Measurements from ENCODE around the gene YAE1. TPM values are rescaled to one million over a fixed set of nuclear protein-coding genes. Genes with fewer than 3 reads are reported as not detected.

The YAE1 gene
- polyA plus RNA-seq, 1 of the 3 experiments (the other 2 are of a cell fraction), result 30.7 TPM

DNA sequence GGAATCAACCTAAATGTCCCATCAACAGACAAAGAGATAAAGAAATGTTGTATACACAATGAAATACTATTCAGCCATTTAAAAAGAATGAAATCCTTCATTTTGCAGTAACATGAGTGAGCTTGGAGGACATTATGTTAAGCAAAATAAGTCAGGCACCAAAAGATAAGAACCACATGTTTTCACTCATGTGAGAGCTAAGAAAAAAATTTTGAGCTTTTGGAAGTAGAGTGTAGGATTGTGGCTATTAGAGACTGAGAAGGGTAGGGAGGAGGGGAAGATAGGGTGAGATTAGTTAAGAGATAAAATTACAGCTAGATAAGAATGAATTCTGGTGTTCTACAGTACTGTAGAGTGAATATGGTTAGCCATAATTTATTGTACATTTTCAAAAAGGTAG, 8.3 kb upstream of the YAE1 start:
- Histone ChIP-seq H4K20me1 (ENCODE audit: insufficient read depth) (no peaks in the 10 kb centered on the region), H3K4me3 (ENCODE audit: low read depth in 2 of 2, low read length in 1 of 2) (no peak overlapping the region), H3K9me2 (no peaks in the 10 kb centered on the region), H3K27ac (ENCODE audit: low read depth in 2 of 2, low read length in 1 of 2) (no peak overlapping the region), H3K4me1 (ENCODE audit: control insufficient read depth in 1 of 2, insufficient read depth in 2 of 2, low read depth in 1 of 2, low read length in 1 of 2) (no peaks in the 10 kb centered on the region), H3F3A (replicated peaks; ENCODE audit: insufficient read depth) (peaks cover under 1% of the 10 kb centered on the region), H3K79me2 (ENCODE audit: insufficient read depth) (no peaks in the 10 kb centered on the region), H3K27me3 (ENCODE audit: insufficient read depth) (no peaks in the 10 kb centered on the region; the same call in 1 of the 2 replicates), H3K36me3 (replicated peaks in 1 of 2; ENCODE audit: control insufficient read depth in 1 of 2, insufficient read depth in 2 of 2, low read length in 1 of 2) (no peaks in the 10 kb centered on the region), H3K9me3 (no peaks in the 10 kb centered on the region), H2AFZ (ENCODE audit: low read depth) (no peak overlapping the region), H3K9ac (no peak overlapping the region), H3K4me2 (no peak overlapping the region)
- TF ChIP-seq EZH2phosphoT487 (IDR thresholded peaks at IDR 0.05; ENCODE audit: borderline replicate concordance, low read depth) (no peak), NFIC (IDR thresholded peaks at IDR 0.05; ENCODE audit: borderline replicate concordance) (no peak), FOXM1 (IDR thresholded peaks at IDR 0.05; ENCODE audit: low read depth) (no peak), TCF12 (IDR thresholded peaks at IDR 0.05) (no peak), TAF1 (IDR thresholded peaks at IDR 0.05; ENCODE audit: borderline replicate concordance, low read depth, low read length) (no peak), EP300 (IDR thresholded peaks at IDR 0.05; ENCODE audit: borderline replicate concordance in 1 of 2, low read depth in 1 of 2, low read length in 1 of 2) (no peak), RCOR1 (IDR thresholded peaks at IDR 0.05; ENCODE audit: low read length) (no peak), POLR2AphosphoS5 (IDR thresholded peaks at IDR 0.05; ENCODE audit: low read depth, low read length) (no peak), YY1 (IDR thresholded peaks at IDR 0.05; ENCODE audit: low read depth) (no peak), RAD21 (IDR thresholded peaks at IDR 0.05; ENCODE audit: low read length) (no peak), MXI1 (IDR thresholded peaks at IDR 0.05; ENCODE audit: low read depth, low read length) (no peak), FOXJ3 (CRISPR knock-in tag; IDR thresholded peaks at IDR 0.05) (no peak)
- TF ChIP-seq, protein P1, sequence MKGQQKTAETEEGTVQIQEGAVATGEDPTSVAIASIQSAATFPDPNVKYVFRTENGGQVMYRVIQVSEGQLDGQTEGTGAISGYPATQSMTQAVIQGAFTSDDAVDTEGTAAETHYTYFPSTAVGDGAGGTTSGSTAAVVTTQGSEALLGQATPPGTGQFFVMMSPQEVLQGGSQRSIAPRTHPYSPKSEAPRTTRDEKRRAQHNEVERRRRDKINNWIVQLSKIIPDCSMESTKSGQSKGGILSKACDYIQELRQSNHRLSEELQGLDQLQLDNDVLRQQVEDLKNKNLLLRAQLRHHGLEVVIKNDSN (IDR thresholded peaks at IDR 0.05; ENCODE audit: borderline replicate concordance, low read depth), result no peak
- TF ChIP-seq, protein P2, sequence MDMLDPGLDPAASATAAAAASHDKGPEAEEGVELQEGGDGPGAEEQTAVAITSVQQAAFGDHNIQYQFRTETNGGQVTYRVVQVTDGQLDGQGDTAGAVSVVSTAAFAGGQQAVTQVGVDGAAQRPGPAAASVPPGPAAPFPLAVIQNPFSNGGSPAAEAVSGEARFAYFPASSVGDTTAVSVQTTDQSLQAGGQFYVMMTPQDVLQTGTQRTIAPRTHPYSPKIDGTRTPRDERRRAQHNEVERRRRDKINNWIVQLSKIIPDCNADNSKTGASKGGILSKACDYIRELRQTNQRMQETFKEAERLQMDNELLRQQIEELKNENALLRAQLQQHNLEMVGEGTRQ (IDR thresholded peaks at IDR 0.05; ENCODE audit: borderline replicate concordance, low read depth, low read length), result no peak
- TF ChIP-seq, protein P3, sequence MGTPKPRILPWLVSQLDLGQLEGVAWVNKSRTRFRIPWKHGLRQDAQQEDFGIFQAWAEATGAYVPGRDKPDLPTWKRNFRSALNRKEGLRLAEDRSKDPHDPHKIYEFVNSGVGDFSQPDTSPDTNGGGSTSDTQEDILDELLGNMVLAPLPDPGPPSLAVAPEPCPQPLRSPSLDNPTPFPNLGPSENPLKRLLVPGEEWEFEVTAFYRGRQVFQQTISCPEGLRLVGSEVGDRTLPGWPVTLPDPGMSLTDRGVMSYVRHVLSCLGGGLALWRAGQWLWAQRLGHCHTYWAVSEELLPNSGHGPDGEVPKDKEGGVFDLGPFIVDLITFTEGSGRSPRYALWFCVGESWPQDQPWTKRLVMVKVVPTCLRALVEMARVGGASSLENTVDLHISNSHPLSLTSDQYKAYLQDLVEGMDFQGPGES (IDR thresholded peaks at IDR 0.05; ENCODE audit: low read depth, low read length), result no peak
- ChIA-PET CTCF (interaction anchor here (1.1 kb wide), 1 partner anchor 23 kb away, joined by 4 read pairs; no protein-coding TSS in a partner anchor), POLR2A (no interaction called here)
- no peak for DNase-seq

DNA sequence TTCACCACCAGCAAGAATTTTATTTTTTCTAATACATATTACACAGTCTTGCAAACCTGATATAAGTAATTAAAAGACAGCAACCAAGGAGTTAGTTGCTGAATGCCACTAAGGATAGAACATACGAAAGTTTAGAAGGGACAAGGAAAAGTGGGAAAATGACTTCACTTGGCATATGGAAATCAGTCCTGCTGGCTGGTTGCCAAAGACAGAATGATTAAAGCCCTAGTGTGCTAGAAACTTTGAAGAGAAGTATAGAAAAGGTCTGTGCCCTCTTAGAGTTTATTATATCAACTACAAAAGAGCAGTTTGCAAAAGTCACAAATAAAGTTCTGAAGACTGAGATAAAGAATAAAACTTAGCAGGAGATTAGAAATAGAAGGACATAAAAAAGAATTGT, 5.8 kb upstream of the YAE1 start:
- DNase-seq, result no peak
- H3K4me2 ChIP-seq, result no peak overlapping the region
- H4K20me1 ChIP-seq (ENCODE audit: insufficient read depth), result no peaks in the 10 kb centered on the region
- peaks cover 0 to 1% of the 10 kb centered on the region in 2 experiments; a peak in 1 of 4 replicates for H3K4me1 ChIP-seq (ENCODE audit: control insufficient read depth in 1 of 2, insufficient read depth in 2 of 2, low read depth in 1 of 2, low read length in 1 of 2)
- no peak overlapping the region for H3K27ac ChIP-seq (ENCODE audit: low read depth in 2 of 2, low read length in 1 of 2)
- H2AFZ ChIP-seq (ENCODE audit: low read depth), result no peak overlapping the region
- peaks cover 2% of the 10 kb centered on the region; the same call in 1 of the 2 replicates for H3K79me2 ChIP-seq (ENCODE audit: insufficient read depth)
- H3K36me3 ChIP-seq (replicated peaks in 1 of 2; ENCODE audit: control insufficient read depth in 1 of 2, insufficient read depth in 2 of 2, low read length in 1 of 2), result no peaks in the 10 kb centered on the region
- H3F3A ChIP-seq (replicated peaks; ENCODE audit: insufficient read depth), result peaks cover 7% of the 10 kb centered on the region
- no peak overlapping the region for H3K9ac ChIP-seq
- whole genome bisulfite sequencing (ENCODE audit: low lambda C conversion rate), result 51% methylated on average over 1 of the region's 1 CpG
- no peak overlapping the region for H3K4me3 ChIP-seq (ENCODE audit: low read depth in 2 of 2, low read length in 1 of 2)
- CTCF ChIA-PET, result interaction anchor here (1.1 to 1.4 kb wide), 2 partner anchors 14 to 15 kb away, joined by 3 read pairs; no protein-coding TSS in a partner anchor
- POLR2A ChIA-PET, result no interaction called here
- no peaks in the 10 kb centered on the region; the same call in 1 of the 2 replicates for H3K27me3 ChIP-seq (ENCODE audit: insufficient read depth)
- no peaks in the 10 kb centered on the region for H3K9me2 ChIP-seq
- H3K9me3 ChIP-seq, result no peaks in the 10 kb centered on the region
- TF ChIP-seq YY1 (IDR thresholded peaks at IDR 0.05; ENCODE audit: low read depth), result no peak
- 0 out of 2 replicates have a peak, but pooled peaks have one; percentile 7 for TF ChIP-seq NFIC (IDR thresholded peaks at IDR 0.05; ENCODE audit: borderline replicate concordance)

All from SK-N-SH (cell line).